ENCODE measurements around the gene OR5B21. TPM values are rescaled to one million over a fixed set of nuclear protein-coding genes. Genes with fewer than 3 reads are reported as not detected.

Gene OR5B21
- total and polyA plus RNA-seq, 10 donors, result 0.40 to 2.6 (median 0.54) TPM; not detected in 7

DNA sequence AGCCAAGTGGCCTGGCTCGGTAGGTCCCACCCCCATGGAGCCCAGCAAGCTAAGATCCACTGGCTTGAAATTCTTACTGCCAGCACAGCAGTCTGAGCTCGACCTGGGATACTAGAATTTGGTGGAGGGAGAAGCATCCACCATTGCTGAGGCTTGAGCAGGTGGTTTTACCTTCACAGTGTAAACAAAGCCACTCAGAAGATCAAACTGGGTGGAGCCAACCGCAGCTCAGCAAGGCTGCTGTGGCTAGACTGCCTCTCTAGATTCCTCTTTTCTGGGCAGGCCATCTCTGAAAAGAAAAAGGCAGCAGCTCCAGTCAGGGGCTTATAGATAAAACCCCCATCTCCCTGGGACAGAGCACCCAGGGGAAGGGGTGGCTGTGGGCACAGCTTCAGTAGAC lies 22.3 kb upstream of the OR5B21 start:
- Histone ChIP-seq H3K36me3 (peaks cover 0 to 83% (median 55%) of the 10 kb centered on the region in 6 donors), H3K9me3 (no peaks in the 10 kb centered on the region), H3K27ac (peak overlapping the region in 3 of 8 donors; percentile 8 to 55 (median 34)), H3K27me3 (replicated peaks in 1 of 7) (no peaks in the 10 kb centered on the region), H3K4me1 (peaks cover 5 to 18% (median 11%) of the 10 kb centered on the region in 6 donors), H3K4me3 (no peak overlapping the region)
- WGBS, 5 donors, result 79 to 83% (median 81%) methylated on average over 2 to 3 of the region's 3 CpGs
- intact Hi-C loops (cut with DNase I; ENCODE audit: low total_unique reads), result no loop called here
- no peak for DNase-seq
- TF ChIP-seq POLR2A (IDR thresholded peaks at IDR 0.05), result no peak
- no peak for TF ChIP-seq POLR2AphosphoS5 (IDR thresholded peaks at IDR 0.05)
- TF ChIP-seq CTCF (IDR thresholded peaks at IDR 0.05 in 8 of 11, conservative IDR thresholded peaks at IDR 0.05 in 3 of 11), result no peak

DNA sequence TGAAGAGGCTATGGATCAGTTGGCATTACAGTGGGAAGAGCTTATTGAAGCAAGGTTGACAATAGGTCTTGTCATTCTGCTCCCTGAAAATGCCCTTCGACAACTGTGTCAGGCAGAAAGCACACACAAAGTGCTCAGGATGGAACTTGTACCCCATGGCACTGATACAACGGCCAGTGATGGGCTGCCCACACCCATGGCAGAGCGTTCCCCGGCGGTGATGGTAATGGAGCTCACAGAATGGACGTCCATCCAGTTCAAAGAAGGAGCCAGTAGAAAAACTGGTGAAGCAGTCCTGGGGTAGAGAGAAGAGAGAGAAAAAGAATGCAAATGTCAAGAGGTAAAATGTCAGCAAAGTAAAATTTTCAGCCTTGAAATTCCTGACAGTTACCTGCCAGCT lies 19.5 kb upstream of the OR5B21 start:
- H3K27ac ChIP-seq, result no peak overlapping the region
- H3K27me3 ChIP-seq (replicated peaks in 1 of 7), result no peaks in the 10 kb centered on the region
- peaks cover 0 to 64% (median 47%) of the 10 kb centered on the region in 6 donors for H3K36me3 ChIP-seq
- no peak for DNase-seq
- H3K4me3 ChIP-seq, result no peak overlapping the region
- intact Hi-C loops (cut with DNase I; ENCODE audit: low total_unique reads), result loop anchor here (10.0 kb wide), 1 partner anchor 703 kb away; no protein-coding TSS in a partner anchor
- no peaks in the 10 kb centered on the region for H3K9me3 ChIP-seq
- 94 to 97% (median 95%) methylated on average over 6 of the region's 6 CpGs for WGBS, 5 donors
- H3K4me1 ChIP-seq, result peaks cover 11 to 37% (median 27%) of the 10 kb centered on the region in 6 donors
- no peak for TF ChIP-seq POLR2A (IDR thresholded peaks at IDR 0.05)
- TF ChIP-seq POLR2AphosphoS5 (IDR thresholded peaks at IDR 0.05), result no peak
- no peak for TF ChIP-seq CTCF (IDR thresholded peaks at IDR 0.05 in 8 of 11, conservative IDR thresholded peaks at IDR 0.05 in 3 of 11)

GRCh38 chr11:58526721-58527120 lies 18.8 kb upstream of the OR5B21 start:
- Histone ChIP-seq H3K36me3 (peaks cover 0 to 57% (median 40%) of the 10 kb centered on the region in 6 donors), H3K27me3 (replicated peaks in 1 of 7) (no peaks in the 10 kb centered on the region), H3K9me3 (no peaks in the 10 kb centered on the region), H3K4me1 (peaks cover 11 to 37% (median 27%) of the 10 kb centered on the region in 6 donors), H3K4me3 (no peak overlapping the region), H3K27ac (peak overlapping the region in 3 of 8 donors; percentile 78 to 81 (median 81))
- DNase-seq, result no peak
- intact Hi-C loops (cut with DNase I; ENCODE audit: low total_unique reads), result loop anchor here (10.0 kb wide), 1 partner anchor 702 kb away; no protein-coding TSS in a partner anchor
- TF ChIP-seq POLR2A (IDR thresholded peaks at IDR 0.05), result no peak
- TF ChIP-seq POLR2AphosphoS5 (IDR thresholded peaks at IDR 0.05), result no peak
- no peak for TF ChIP-seq CTCF (IDR thresholded peaks at IDR 0.05 in 8 of 11, conservative IDR thresholded peaks at IDR 0.05 in 3 of 11)
- WGBS, 5 donors, result 42 to 72% (median 62%) methylated on average over 3 of the region's 3 CpGs

DNA sequence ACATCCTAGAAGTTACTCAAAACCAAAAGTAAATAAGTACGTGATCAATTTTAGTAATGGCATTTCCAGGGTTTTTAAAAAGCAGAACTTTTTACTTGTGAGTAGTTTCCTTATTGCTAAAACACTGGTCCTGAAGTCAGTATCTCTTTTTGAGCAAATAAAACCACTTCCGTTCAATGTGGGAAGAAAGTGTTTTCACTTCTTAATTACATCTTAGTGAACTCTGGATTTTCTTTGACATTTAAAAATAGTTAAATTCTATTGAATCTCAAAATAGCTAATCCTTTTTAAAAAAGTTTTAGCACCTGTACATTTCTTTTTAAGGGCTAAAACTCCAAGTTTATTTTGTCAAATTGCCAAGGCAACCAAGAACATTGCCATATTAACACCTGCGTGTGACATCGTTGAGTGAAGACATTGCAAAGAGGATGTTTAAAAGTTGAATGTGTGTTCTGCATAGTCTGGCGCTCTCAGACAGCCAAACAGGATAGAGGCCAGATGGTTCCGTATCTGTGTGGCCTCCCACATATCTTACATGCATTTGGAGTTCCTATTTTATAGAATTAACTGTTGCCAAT lies 17.2 kb upstream of the OR5B21 start:
- Histone ChIP-seq H3K4me3 (peak overlapping the region in 5 of 8 donors; percentile 4 to 41 (median 10)), H3K27ac (peak overlapping the region; percentile 28 to 81 (median 74)), H3K27me3 (replicated peaks in 1 of 7) (no peaks in the 10 kb centered on the region), H3K36me3 (peaks cover 0 to 41% (median 30%) of the 10 kb centered on the region in 6 donors), H3K4me1 (peaks cover 11 to 37% (median 27%) of the 10 kb centered on the region in 6 donors), H3K9me3 (no peaks in the 10 kb centered on the region)
- WGBS, 5 donors, result 10 to 16% (median 13%) methylated on average over 6 of the region's 6 CpGs
- DNase-seq, result no peak
- intact Hi-C loops (cut with DNase I; ENCODE audit: low total_unique reads), result loop anchor here (10.0 kb wide), 1 partner anchor 700 kb away; no protein-coding TSS in a partner anchor
- TF ChIP-seq POLR2AphosphoS5 (IDR thresholded peaks at IDR 0.05) (peak in 1 of 3 donors; percentile 55), CTCF (IDR thresholded peaks at IDR 0.05 in 8 of 11, conservative IDR thresholded peaks at IDR 0.05 in 3 of 11) (no peak)
